Mucosa of rectum (tissue), 2 donors: ENCODE data around the gene IL5.
"Not testable (repeated sequence)": the region's sequence is repeated elsewhere in the genome, so short reads cannot be mapped to it uniquely, and the experiment has no call there.

ENCODE experiments used
- H3K27ac ChIP-seq, 2 donors: one replicate each; pipeline ENCODE4 v1.7.0; 2013; ENCODE audit warnings: inconsistent platforms in 2 of 2, low read depth in 2 of 2, low read length in 2 of 2
- H3K27me3 ChIP-seq, 2 donors: one replicate each; pipeline ENCODE4 v1.7.0; 2013; ENCODE audit warnings: low read length in 2 of 2; ENCODE audit not compliant: control insufficient read depth in 2 of 2, insufficient read depth in 2 of 2
- H3K36me3 ChIP-seq, 2 donors: one replicate each; pipeline ENCODE4 v1.7.0; 2013; ENCODE audit warnings: low read length in 2 of 2; ENCODE audit not compliant: control insufficient read depth in 2 of 2, insufficient read depth in 2 of 2
- H3K4me1 ChIP-seq, 2 donors: one replicate each; pipeline ENCODE4 v1.7.0; 2013; ENCODE audit warnings: low read length in 2 of 2, mild to moderate bottlenecking in 1 of 2; ENCODE audit not compliant: control insufficient read depth in 2 of 2, insufficient read depth in 2 of 2
- H3K4me3 ChIP-seq, 2 donors: one replicate each; pipeline ENCODE4 v1.7.0; 2013; ENCODE audit warnings: low read length in 2 of 2
- H3K9ac ChIP-seq, 2 donors: one replicate each; pipeline ENCODE4 v1.7.0; 2013; ENCODE audit warnings: low read length in 2 of 2, low read depth in 1 of 2, mild to moderate bottlenecking in 1 of 2
- H3K9me3 ChIP-seq, 2 donors: one replicate each; pipeline ENCODE4 v1.7.0; 2013; ENCODE audit warnings: low read length in 2 of 2; ENCODE audit not compliant: control insufficient read depth in 2 of 2
- donor health status: healthy.
- donor health status: Normal muscosa, but diverticular disease.

The IL5 gene

DNA sequence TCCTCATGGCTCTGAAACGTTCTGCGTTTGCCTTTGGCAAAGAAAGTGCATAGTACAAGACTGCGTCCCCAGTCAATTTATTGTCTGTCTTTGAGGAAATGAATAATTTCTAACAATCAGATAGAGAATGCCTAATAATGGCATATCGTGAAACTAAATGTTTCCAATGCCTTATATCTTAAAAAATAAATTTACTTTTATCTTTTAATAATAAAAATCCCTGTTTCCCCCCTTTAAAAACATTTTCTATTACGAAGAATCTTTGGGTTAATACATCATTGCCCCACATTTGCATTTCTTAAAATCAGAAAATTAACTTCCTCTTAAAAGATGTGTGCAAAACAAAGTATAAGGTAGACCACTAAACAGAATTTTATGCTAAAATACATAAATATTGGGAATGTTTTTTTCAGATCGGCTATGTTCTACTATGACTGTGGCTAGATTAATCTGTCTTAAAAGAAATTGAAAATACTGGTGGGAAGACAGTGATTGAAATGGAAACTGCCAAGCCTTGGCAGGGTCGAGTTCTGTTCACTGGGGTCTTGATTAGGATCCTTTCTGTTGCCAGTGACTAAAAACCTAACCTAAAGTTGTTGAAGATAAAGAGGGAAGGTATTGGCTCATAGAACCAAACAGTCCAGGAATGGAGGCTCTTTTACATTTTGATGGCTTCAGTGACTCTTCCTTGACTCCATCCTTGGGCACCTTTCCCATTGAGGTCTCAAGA is at the start of gene IL5:
Gene IL5 (minus strand): TSS at position 51 of the 730 bp plus-strand sequence. CDS start 44 bp downstream, at position 7.
- Histone ChIP-seq H3K4me3 (no peak within 1 kb of the TSS), H3K27ac (no peak within 1 kb of the TSS), H3K9me3 (no peaks in the 10 kb centered on the region), H3K27me3 (no peaks in the 10 kb centered on the region), H3K9ac (no peak within 1 kb of the TSS), H3K36me3 (no peaks in the 10 kb centered on the region), H3K4me1 (no peaks in the 10 kb centered on the region)

DNA sequence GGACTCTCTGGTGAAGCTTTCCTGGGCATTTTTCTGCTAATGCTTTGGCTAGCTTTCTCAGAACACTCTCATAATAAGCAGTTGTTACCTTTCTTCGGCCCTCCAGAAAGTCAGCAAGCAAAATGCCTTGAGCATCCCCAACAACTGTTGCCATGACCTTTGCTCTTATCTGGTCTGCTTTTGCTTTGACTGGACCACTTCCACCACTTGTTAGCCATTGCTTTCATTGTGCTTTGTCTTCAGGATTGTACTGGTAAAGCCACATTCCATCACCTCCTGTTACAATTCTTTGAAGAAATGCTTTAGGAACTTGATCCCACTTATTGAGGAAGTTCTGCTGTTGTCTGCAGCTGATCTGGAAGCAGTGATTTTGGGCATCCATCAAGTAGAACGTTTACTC is 49.2 kb upstream of the IL5 start:
- Histone ChIP-seq H3K4me3 (no peak overlapping the region), H3K36me3 (peaks cover 62 to 66% of the 10 kb centered on the region in 2 donors), H3K9me3 (no peaks in the 10 kb centered on the region), H3K27me3 (no peaks in the 10 kb centered on the region), H3K9ac (no peak overlapping the region), H3K27ac (no peak overlapping the region), H3K4me1 (no peaks in the 10 kb centered on the region)

DNA sequence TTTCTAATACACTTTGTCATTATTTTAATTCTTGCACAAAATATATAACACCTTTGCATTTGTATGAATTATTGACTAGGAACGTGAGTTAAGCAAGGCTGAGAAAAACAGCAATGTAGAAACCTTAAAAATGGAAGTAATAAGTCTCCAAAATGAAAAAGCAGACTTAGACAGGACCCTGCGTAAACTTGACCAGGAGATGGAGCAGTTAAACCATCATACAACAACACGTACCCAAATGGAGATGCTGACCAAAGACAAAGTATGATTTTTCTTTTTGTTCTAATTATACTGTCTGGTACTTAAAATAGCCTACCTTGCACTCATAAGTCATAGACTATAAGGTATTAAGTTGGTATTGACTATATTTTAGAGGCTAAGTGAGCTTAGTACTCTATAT is 47.8 kb upstream of the IL5 start:
- Histone ChIP-seq H3K27ac (no peak overlapping the region), H3K4me3 (no peak overlapping the region), H3K4me1 (no peaks in the 10 kb centered on the region), H3K9ac (no peak overlapping the region), H3K27me3 (no peaks in the 10 kb centered on the region), H3K36me3 (peaks cover 58 to 68% of the 10 kb centered on the region in 2 donors), H3K9me3 (no peaks in the 10 kb centered on the region)

DNA sequence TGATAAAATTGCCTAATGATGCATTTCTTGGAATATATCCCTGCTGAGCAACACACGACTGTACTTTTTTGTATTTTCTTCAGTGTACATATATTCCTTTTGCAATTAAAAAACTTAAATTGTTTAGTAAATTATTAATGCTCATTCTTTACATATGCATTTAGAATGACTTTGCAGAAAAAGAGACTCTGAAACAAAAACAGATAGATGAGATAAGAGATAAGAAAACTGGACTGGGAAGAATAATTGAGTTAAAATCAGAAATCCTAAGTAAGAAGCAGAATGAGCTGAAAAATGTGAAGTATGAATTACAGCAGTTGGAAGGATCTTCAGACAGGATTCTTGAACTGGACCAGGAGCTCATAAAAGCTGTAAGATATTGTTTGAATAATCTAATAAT is 46.1 kb upstream of the IL5 start:
- H3K4me1 ChIP-seq: no peaks in the 10 kb centered on the region
- H3K27ac ChIP-seq: no peak overlapping the region
- H3K36me3 ChIP-seq: peaks cover 54 to 57% of the 10 kb centered on the region in 2 donors
- no peak overlapping the region for H3K4me3 ChIP-seq
- H3K27me3 ChIP-seq: no peaks in the 10 kb centered on the region
- no peak overlapping the region for H3K9ac ChIP-seq
- H3K9me3 ChIP-seq: no peaks in the 10 kb centered on the region

DNA sequence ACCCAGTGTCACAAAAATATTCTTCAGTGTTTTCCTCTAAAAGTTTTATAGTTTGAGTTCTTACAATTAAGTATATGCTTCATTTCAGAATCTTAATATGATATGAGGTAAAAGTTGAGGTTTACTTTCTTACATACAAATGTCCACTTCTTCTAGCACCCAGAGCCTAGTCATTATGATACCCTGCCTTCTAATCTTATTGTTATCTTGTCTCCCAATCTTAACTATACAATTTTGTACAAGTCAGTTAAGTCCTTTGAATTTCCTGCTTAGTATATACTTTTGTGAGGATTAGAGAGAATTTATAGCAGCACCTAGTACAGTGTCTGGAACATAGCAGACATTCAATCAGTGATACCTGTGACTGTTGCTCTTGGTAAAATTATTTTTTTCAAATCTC is 42.7 kb upstream of the IL5 start:
- Histone ChIP-seq H3K27me3 (no peaks in the 10 kb centered on the region), H3K4me3 (no peak overlapping the region), H3K9ac (no peak overlapping the region), H3K27ac (no peak overlapping the region), H3K4me1 (no peaks in the 10 kb centered on the region), H3K36me3 (peaks cover 35 to 49% of the 10 kb centered on the region in 2 donors), H3K9me3 (no peaks in the 10 kb centered on the region)

DNA sequence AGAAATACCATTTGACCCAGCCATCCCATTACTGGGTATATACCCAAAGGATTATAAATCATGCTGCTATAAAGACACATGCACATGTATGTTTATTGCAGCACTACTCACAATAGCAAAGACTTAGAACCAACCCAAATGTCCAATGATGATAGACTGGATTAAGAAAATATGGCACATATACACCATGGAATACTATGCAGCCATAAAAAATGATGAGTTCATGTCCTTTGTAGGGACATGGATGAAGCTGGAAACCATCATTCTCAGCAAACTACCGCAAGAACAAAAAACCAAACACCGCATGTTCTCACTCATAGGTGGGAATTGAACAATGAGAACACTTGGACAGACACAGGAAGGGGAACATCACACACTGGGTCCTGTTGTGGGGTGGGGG is 41.2 kb upstream of the IL5 start:
- not testable (repeated sequence) for H3K4me3 ChIP-seq, H3K4me1 ChIP-seq, H3K9me3 ChIP-seq, H3K9ac ChIP-seq, H3K27ac ChIP-seq, H3K27me3 ChIP-seq
- H3K36me3 ChIP-seq: peaks cover 36 to 52% of the 10 kb centered on the region in 2 donors

DNA sequence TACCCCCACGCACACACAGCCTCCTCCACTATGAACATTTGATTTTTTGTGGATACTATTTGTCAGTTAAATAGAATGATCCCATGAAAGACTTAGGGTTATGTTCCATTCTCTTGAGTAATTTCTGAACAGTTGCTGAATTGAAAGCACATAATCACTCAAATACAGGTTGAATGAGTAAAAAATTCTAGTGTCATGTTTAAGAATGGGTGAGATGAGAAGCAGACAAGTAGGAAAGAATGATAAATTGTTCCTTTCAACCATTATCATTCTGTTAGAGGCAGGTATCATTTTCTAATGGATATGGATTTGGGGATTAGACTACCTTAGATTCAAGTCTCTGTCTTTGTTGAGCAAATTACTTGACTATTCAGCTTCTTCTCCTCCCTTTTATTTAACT is 32.8 kb upstream of the IL5 start:
- Histone ChIP-seq H3K4me1 (no peaks in the 10 kb centered on the region), H3K27me3 (no peaks in the 10 kb centered on the region), H3K4me3 (no peak overlapping the region), H3K27ac (no peak overlapping the region), H3K9ac (no peak overlapping the region), H3K36me3 (peaks cover 35% of the 10 kb centered on the region in 2 donors), H3K9me3 (no peaks in the 10 kb centered on the region)

DNA sequence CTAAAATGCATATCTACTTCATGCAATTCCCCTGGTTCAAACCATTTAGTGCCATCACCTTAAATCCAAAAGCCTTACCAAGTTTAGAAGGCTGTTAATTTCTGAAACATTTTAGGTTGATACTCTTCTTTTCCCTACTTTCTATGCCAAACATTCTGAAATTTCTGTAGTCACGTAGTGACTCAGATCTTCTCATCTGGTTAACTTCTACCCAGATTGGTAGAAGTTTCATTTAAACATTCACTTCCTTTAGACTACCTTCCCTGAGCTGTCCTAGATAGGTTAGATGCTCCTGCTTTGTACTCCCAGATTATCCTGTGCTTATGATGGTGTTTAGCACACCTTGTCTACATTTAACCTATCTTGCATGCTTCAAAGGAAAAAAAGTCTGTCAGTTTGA is 23.3 kb upstream of the IL5 start:
- Histone ChIP-seq H3K27me3 (no peaks in the 10 kb centered on the region), H3K9ac (no peak overlapping the region), H3K9me3 (no peaks in the 10 kb centered on the region), H3K27ac (no peak overlapping the region), H3K36me3 (peaks cover 32 to 38% of the 10 kb centered on the region in 2 donors), H3K4me3 (no peak overlapping the region), H3K4me1 (no peaks in the 10 kb centered on the region)

DNA sequence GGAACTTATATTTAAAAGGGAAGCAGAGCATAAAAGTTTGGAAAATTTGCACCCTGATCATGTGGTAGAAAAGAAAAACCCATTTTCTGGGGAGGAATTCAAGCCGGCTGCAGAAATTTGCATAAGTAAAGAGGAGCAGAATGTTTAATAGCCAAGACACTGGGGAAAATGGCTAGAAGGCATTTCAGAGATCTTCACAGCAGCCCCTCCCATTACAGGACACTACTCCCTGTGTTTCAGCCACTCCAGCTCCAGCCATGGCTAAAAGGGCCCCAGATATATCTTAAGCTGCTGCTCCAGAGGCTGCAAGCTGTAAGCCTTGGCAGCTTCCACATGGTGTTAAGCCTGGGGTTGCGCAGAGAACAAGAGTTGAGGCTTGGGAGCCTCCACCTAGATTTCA is 21.2 kb upstream of the IL5 start:
- not testable (repeated sequence) for H3K9me3 ChIP-seq, H3K27ac ChIP-seq, H3K27me3 ChIP-seq, H3K9ac ChIP-seq, H3K4me1 ChIP-seq, H3K4me3 ChIP-seq
- H3K36me3 ChIP-seq: peaks cover 34 to 42% of the 10 kb centered on the region in 2 donors

DNA sequence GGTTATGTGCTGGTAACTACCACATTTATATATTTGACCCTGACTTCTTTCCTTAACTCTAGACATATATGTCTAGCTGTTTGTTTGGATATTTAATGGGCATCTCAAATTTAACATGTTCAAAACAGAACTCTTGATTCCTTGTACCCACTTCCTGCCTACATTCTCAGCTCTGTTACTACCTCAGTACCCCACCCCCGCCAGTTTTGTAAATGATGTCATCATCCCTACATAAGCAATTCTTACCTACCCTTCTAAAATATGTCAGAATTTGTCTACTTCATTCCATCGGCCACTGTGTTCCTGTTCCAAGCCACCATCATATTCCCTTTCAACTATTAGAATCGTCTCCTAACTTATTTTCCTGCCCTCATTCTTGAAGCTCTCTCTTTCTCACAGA is 18.3 kb upstream of the IL5 start:
- Histone ChIP-seq H3K36me3 (peaks cover 28 to 32% of the 10 kb centered on the region in 2 donors), H3K4me3 (no peak overlapping the region), H3K27me3 (no peaks in the 10 kb centered on the region), H3K9ac (no peak overlapping the region), H3K9me3 (no peaks in the 10 kb centered on the region), H3K27ac (no peak overlapping the region), H3K4me1 (peaks cover 4 to 12% of the 10 kb centered on the region in 2 donors)
